HL-60/S4 treated with retinoic acid at 250 ng/mL for 4 days and 3 days (cell line): ENCODE results near the gene DCC.
"Not testable (repeated sequence)": the region's sequence is repeated elsewhere in the genome, so short reads cannot be mapped to it uniquely, and the experiment has no call there.

ENCODE experiments used
- in situ Hi-C: fragments of 300-500 bp; cut with MboI; formaldehyde crosslinking; loops from 2 replicates; pipeline ENCODE4 v1.7.0; 2022; ENCODE audit warnings: low sequenced_read_pairs

The DCC gene

DNA sequence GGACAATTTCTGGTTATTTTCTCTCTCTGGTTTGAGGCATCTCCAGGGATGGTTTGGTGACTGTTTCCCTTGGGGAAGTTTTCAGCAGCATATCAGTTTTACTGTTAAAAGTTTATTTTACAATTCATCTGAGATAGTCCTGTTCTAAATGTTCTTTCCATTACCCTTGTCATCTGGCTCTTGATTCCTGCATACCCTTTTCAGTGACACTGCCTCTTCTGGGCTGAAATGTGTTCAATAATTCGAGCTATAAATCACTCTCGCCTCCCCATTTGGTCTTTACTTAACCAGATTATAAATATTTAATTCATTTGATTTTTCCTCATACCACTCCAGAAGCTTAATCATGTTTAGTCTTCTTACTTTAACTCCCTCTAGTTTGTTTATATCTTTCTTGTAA, 9.5 kb downstream of the DCC start:
- in situ Hi-C loops, result no loop called here

DNA sequence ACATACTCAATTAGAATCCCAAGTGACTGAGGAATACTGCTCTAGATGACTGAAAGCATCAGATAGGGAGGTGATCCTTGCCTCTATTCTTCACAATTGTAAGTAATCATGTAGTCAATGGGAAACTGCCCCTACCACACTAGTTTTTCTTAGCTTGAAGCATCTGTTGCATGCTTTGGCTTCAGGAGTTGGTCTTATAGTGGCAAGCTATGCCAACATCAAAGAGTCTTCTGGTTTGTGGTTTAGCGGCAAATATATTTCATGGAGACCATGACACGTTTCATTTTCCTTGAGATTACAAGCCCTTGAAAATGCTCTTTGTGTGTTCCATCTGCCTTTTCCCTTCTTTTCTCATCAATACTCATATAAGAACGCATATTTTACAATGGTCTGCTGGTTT, 12.9 kb downstream of the DCC start:
- in situ Hi-C loops, result no loop called here

DNA sequence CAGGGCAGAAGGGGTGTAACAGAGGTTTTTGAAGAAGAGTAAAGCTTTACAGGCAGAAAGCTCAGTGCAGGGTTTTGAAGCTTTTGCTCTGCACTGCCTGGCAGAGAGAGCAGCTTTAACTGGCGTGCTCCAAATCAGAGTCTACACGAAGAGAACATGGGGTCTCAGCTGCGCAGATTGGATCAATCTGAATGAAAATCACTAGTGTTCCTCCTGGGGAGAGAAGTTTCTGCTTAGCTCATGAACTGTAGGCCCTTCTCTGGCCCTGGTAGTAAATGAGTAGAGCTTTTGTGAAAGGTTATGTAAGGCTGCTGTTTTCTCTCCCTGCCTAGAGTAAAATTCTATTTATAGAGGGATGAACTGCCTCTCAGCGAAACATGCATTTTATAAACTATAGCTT, 13.6 kb downstream of the DCC start:
- in situ Hi-C loops, result no loop called here

DNA sequence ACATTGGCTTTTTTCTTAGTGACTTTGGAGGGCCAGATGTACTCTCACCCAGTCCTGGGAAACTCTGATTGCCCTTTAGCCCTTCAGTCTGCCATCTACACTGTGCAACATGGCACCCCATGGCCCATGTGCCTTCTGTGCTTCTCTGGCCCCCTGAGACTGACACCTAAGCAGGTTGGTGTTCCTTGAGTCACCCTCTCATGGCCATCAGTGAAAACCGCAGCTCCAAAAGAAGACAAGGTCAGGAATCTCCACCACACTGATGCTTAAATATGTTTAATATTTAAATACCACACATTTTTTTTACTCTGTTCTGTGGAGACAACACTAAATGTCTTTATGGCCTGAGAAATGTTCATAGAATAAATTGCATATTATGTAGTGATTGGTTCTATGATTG, 23.9 kb downstream of the DCC start:
- in situ Hi-C loops, result no loop called here

DNA sequence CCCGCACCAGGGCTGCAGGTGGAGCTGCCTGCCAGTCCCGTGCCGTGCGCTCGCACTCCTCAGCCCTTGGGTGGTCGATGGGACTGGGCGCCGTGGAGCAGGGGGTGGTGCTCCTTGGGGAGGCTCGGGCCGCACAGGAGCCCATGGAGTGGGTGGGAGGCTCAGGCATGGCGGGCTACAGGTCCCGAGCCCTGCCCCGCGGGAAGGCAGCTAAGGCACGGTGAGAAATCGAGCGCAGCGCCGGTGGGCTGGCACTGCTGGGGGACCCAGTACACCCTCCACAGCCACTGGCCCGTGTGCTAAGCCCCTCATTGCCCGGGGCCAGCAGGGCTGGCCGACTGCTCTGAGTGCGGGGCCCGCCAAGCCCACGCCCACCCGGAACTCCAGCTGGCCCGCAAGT, 26.9 kb downstream of the DCC start:
- in situ Hi-C loops, result not testable (repeated sequence)

DNA sequence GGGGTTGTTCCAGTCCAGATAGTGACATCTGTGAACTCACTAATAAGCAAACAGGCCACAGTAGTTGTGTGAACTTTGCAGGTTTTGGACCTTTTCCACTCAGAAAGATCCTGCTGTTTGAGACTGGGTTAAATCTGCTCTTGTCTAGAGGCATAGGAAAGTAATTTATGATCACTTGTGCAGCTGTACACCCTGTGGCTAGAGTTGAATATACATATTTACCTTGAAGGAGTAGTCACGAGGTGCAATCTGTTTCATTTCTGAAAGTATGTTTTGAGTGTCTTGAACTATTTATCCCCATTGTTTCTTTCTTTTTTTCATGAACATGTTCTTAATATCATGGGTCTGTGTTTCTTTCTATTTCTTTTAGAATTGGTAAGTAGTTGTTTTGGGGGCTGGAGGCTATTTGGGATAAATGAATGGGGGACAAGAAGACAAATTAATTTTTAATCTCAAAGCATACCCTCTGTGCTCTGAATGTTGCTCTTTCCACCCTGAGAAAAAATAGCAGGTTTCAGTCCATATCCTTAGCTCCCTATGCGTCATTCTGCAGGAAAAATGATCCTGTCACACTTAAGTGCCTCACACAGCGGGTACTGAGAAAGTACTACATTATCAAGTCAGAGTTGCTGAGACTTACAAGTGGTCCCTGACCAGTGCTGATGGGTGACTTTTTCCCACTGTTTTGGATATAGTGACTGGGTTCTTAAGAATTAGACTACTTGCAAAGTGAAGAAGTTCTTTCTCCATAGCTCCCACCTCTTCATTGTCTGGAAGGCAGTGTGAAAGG, 28.2 kb downstream of the DCC start:
- in situ Hi-C loops, result no loop called here

DNA sequence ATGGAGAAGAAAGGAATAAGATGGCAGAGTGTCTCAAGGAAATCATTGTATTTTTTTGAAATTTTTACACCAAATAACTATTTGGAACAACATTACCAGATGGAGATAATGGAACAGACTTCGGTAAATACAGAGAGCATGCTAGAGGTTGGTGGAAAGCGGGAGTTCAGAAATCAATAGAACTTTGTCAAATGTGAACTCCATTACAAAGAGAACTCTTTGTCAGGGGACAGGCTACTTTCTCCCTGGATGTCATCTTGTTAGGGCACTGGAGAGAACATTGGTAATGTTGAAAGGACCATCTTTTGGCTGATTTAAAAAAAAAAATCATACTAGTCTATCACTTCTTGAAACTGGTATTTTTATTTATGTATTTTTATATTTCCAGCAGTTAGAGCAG, 30.8 kb downstream of the DCC start:
- in situ Hi-C loops, result no loop called here

DNA sequence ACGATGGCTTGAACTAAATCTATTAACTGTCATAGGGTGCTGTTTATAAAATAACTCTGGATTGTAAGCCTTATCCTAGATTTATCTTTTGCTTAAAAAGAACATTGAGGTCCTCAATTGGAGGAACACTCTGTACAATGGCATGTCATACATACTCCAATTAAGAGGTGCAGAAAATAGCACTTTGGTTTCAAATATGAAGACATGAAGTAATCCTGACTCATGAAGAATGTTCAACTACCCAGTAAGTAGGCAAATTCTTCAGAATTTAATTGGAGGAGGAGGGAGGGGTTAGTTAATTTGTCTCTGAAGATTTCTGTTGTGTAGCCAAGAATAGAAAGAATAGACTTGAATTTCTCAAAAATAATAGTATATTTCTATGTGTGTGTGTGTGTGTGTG, 36.1 kb downstream of the DCC start:
- in situ Hi-C loops, result no loop called here

DNA sequence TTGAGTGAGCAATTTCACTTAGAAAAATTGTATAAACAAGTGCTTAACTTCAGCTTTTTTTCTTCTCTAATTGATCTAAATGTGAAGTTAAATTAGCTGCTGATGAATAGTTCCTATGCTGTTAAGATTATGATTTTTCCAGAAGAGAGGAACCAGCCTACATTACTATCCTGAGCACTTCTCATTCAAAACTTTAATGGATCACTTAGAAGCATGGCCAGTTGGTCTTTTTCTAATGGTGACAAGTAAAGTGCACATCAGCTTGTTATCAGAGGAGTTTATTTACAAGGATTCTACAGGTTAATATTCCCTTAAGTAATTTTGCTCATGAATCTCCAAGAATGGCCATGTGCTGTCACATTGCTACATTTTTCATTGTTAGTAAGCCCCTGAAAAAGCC, 37.1 kb downstream of the DCC start:
- in situ Hi-C loops, result no loop called here

DNA sequence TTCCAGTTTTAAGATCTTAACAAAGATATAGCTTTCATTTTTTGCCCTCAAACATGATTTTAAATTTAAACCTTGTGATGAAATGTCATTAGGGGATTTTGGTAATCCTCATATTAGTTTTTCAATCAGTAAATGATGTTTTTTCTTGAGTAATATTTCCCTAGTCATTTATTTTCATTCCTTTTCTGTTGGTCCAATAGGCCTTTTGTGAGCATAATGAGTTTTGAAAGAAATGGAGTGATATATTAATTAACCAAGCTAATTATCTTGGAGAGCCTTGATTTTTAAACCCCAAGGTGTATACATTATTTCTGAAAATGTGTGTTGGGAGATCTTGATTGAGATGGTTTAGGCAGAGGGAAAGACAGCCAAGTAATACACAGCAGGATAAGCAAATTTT, 46.3 kb downstream of the DCC start:
- in situ Hi-C loops, result no loop called here

DNA sequence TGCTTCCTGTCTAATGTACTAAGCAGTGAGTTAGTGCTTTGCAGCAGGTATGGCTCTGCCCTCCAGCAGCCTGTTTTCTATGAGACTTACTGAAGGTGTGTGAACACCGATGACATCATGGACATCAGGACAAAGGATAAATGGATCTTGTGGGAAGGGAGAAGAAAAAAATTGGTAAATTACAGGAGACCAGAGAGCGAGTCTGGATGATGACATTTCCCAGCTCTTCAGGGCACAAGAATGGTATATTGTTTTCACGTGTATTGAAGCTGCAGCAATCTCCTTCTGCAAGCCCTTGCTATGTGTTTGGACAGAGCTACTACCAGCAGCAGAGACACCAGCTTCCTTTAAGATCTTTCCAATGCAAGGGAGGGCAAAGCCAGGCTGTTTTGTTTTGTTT, 47.2 kb downstream of the DCC start:
- in situ Hi-C loops, result no loop called here

DNA sequence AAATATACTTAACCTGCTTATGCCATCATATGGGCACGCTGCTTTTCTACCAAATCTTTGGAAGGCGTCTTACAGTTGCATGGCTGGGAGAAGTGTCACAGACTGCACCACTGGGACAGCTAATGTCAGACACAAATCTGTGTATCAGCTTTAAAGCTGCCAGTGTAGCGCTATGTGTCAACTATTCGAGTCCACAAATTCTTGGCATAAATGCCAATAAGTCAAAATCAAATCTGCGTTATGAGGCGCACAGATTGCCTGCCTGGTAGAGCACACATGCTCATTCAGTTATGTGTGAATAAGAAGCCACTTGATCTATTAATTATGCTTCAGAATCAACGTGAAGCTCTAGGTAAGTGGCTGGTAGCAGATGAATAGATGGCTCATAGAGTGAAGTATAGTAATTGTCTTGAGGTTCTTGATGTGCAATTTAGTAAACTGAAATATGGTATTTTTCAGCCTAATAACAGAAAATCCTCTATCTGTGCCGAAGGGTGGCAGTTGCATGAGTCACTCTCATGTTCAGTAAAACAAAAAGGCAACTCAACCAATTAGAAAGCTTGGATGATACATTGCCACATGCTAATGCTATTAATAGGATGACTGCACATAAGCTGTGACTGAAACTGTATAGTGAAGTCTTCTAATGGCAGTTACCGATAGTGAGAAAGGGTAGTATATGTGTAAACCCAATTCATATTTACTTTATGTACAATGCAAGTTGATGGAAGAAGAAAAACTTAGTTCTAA, 52.0 kb downstream of the DCC start:
- in situ Hi-C loops, result no loop called here

DNA sequence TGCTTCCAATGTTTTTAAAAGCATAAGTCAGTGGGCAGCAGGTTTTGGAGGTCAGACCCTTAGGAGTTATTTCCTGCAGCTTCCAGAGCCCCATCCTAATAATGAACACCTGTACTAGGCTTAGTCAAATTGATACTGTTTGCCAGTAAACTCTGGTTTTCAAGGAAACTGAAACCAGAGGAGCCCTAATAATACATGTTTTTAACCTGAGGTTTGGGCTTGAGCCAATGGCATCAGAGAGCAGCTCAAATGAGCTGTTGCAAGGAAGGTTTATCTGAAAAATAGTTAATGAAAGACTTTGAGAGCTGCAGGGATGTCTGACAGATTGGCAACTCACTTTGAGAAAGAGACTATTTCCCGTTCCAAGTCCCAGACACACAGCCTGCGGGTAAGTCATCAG, 54.6 kb downstream of the DCC start:
- in situ Hi-C loops, result no loop called here

DNA sequence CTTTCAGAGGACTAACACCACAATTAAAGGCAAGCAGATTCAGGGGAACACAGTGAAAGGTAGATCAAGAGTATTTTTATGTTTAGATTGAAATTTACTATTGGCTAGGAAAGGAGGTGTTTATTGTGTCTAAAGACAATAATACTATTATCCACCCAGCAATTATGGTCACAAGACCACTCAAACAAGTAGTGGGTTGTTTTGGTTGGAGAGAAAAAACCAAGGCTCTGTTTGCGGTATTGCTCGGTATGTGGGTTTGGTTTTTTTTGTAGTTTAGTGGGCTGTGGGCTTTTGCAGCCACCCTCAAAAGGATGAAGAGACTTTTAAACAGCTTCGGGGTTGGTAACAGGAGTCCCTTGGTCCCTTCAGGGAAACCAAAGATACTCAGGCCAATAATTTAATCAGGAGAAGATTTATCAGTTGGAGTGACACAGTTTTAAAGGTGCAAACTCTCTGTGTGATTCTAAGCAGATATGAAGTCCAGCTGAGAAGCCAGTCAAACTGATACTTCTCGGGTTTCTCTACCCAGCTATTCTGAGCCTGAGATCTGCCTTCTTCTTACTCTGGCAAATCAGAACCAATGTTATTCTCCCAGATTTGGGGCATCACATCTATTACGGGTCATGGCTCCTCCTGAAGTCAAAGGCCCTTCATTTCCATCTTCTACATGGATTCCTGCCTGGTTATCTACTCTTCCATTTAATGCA, 55.3 kb downstream of the DCC start:
- in situ Hi-C loops, result no loop called here

DNA sequence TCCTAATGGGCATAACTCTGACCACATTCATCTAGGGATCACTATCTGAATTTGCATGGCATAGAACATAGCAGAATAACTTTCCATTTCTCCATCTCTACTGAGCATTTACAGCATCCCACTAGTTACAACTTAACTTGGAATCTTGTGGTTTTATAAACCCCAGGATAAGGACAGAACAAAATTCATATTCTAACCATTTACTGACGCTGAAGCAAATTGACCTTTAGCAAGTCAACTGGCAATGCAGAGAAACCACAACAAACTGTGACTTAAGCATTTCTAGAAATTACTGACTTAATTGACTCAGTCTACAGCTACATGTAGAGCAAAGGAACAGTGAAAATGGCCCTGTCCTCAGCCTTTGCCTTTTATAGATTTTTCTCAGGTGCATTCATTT, 61.2 kb downstream of the DCC start:
- in situ Hi-C loops, result no loop called here

DNA sequence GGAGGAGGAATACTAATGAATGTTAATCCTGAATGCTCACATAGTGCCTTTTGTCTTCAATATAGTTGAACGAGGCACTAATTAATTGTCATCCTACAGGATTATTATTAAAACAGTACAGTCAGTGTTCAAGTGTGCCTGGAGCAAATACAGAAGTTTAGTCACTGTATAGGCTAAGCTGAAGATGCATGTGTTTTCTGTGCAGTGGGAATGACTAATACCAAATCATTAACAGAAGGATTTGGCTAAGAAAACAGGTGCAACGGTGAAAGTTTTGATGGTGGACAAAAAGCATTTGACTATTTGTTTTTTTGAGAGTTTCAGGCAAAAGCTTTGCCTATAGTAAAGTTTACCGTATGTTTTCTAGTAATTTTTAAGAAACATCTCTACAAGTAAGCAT, 62.8 kb downstream of the DCC start:
- in situ Hi-C loops, result no loop called here

DNA sequence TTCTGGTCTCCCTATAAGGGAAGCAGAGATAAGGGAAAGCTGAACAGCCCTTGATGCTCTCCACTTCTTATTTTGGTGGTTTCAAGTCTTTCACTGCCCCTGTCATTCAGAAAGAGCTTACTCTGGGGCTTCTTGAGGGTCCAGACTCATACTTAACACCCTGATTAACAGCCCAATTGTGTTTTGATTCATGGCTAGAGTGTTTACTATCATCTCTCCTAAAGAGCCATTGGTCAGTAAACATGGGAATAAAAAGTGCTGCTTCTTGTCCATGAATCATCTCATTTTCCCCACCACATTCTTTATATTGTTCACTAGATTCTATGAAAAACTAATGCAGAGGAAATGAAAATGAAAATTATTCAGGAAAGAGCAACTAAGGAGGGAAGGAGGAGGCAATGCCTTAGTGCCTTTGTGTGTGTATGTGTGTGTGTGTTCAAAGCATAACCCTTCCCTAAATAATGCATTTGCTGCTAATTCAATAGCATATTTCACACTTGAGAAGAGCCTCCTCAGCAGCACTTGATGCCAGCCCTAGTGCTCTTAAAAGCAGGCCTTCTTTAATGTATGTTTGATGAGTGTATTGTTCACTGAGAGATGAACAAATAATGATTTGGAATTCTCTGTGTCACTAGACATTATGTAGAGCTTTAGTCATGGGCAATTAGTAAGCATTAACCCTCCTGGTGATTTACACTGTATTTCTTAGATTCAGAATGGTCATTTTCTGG, 63.5 kb downstream of the DCC start:
- in situ Hi-C loops, result no loop called here

DNA sequence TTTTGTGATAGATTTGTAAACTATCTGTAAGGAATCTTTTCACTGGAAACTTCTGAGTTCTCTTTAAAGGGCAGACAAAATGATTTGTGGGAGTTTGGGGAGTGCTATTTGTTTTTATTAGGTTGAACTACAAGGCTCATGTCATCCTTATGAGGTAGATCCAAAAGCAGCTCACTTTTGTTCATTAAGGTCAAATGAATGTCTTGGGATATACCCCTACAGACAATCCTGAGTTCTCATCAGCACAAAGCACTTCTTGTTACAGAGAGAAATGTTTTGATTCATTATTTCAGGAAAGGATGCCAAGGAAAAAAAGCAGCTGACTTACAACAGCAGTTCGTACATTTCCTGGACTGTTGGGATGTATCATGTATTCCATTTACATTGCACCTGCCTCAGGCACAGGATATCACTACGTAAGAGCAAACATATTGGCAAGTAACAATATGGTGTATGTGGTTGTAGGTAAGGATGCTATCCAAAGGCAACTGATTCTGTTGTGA, 68.9 kb downstream of the DCC start:
- in situ Hi-C loops, result no loop called here

DNA sequence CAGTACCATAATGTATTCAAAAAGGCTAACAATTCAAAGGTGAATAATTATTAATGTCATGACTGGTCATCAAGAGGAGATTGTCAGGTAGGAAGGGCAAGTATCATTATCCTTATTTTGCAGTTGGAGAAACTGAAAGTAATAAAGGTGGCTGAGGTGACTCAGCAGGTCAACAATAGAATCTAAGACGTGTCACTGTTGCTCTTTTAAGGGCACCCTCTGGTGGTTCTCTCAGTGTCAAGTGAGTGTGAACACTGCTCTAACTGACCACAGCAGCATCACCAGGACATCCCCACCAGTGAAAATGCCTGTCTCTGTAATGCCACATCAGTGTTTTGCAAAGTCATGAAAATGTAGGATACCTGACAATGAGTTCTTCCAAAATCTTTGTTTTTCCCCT, 69.7 kb downstream of the DCC start:
- in situ Hi-C loops, result no loop called here

DNA sequence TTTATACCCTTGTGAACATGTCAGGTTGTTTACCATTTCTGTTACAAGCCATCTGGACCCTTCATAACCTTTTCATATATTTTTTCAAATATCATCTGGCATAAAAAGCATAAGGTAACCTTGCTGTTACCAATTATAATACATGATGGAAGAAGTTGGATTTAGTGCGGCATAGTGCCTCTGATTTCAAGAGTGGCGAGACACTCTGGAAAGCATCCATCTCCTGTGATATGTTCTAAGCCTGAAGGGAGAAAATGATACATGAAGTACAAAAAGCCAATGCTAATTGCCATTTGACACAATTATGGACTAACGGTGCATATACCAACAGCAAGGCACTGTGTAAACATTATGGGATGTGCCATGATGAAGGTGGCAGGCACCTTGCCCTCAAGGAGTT, 75.1 kb downstream of the DCC start:
- in situ Hi-C loops, result no loop called here

DNA sequence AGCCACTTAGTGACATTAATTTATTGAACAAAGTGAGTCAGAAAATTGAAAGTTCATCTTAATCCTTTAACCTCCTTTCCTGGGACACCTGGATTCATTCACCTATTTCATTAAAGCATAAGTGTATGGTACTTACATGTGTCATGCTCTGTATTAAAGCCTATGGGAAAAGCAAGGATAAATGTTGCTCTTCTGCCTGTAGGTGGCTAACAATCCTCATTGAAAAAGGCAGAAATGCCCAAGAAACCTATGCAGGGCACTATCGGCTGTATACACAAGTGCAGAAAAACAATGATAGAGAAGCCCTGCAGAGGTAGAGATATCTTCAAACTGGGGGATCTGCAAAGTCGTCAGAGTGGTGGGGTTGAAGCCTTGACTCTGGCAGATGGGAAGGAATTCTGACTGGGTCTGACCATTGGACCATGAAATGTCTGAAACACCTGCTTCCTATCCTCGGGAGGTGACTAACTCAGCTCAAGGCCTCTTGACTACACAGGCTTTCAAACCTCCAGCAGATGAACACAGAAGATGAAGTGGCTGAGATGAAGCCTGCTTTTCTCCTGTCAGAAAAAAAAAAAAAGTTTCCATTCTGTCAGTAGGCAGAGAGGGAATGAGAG, 83.1 kb downstream of the DCC start:
- in situ Hi-C loops, result no loop called here
